HCT116 (cell line): ENCODE data around the gene PSMD11. TPM values are rescaled to one million over a fixed set of nuclear protein-coding genes. Genes with fewer than 3 reads are reported as not detected.

Experiments used
- ATAC-seq: fragments of 200-7000 bp; cut with Tn5 transposase; 2 replicates; pipeline ENCODE4 v1.9.1; 2020; ENCODE audit warnings: mild to moderate bottlenecking, moderate library complexity
- BruUV-seq: library from RNA; stranded (reverse); fragments of 400-500 nt; replicated peaks from 2 replicates; lab custom pipeline; 2021; lab: Mats Ljungman, UMichigan
- CTCF ChIA-PET: fragments of 300-600 bp; sonication (Branson Sonifier 250); formaldehyde crosslinking; loops from one replicate; lab custom pipeline; 2021; ENCODE audit warnings: antibody characterized with exemption; lab: Charles Lee
- POLR2A ChIA-PET: fragments of 300-600, 350-600 bp; sonication (Branson Sonifier 250); formaldehyde crosslinking; loops from one replicate; lab custom pipeline; 2021; ENCODE audit warnings: antibody characterized with exemption; lab: Charles Lee
- RAD21 ChIA-PET, 2 experiments: fragments of 300-600 bp; sonication (Branson Sonifier 250); formaldehyde crosslinking; loops; one replicate each; lab custom pipeline; 2023; ENCODE audit warnings: low total read pairs in 2 of 2; ENCODE audit not compliant: uncharacterized antibody in 2 of 2, unreplicated experiment in 2 of 2, low non-redundant PET in 1 of 2; lab: Charles Lee
- DNase-seq: peaks from one replicate; pipeline ENCODE4 v3.0.0-alpha.2; 2010; ENCODE audit warnings: low read depth, low spot score
- H2AFZ ChIP-seq: fragments of 200-600 bp; shearing (Covaris generic), sonication (generic); 2 replicates; pipeline ENCODE4 v1.6.1; 2017; ENCODE audit warnings: low read depth, mixed run types, mixed read lengths, antibody characterized with exemption, low read length; ENCODE audit not compliant: poor library complexity, severe bottlenecking
- H3K27ac ChIP-seq: 2 replicates; pipeline ENCODE4 v1.5.1; 2012; ENCODE audit warnings: low read depth, low read length
- H3K27me3 ChIP-seq: fragments of 200-600 bp; sonication (generic); 2 replicates; pipeline ENCODE4 v1.6.1; 2016; ENCODE audit warnings: mixed run types, low read length, mixed read lengths; ENCODE audit not compliant: insufficient read depth
- H3K36me3 ChIP-seq, 2 experiments: fragments of 200-500 bp in 1 of 2; fragments of 200-600 bp in 1 of 2; sonication (Bioruptor generic) in 1 of 2; sonication (generic) in 1 of 2; 2 replicates each; pipeline versions ENCODE4 v1.5.1 to v1.6.1; 2014 to 2016; ENCODE audit warnings: low read length in 2 of 2, inconsistent platforms in 1 of 2, mixed read lengths in 1 of 2, mixed run types in 1 of 2; ENCODE audit not compliant: insufficient read depth in 2 of 2, control insufficient read depth in 1 of 2
- H3K4me1 ChIP-seq, 2 experiments: fragments of 200-600 bp in 1 of 2; sonication (generic) in 1 of 2; 2 replicates each; pipeline versions ENCODE4 v1.5.1 to v1.6.1; 2012 to 2017; ENCODE audit warnings: low read length in 2 of 2, inconsistent platforms in 1 of 2, mild to moderate bottlenecking in 1 of 2, mixed read lengths in 1 of 2, mixed run types in 1 of 2, moderate library complexity in 1 of 2; ENCODE audit not compliant: insufficient read depth in 2 of 2, control insufficient read depth in 1 of 2
- H3K4me2 ChIP-seq: fragments of 200-600 bp; sonication (generic); 2 replicates; pipeline ENCODE4 v1.6.1; 2017; ENCODE audit warnings: mixed run types, low read length, mixed read lengths
- H3K4me3 ChIP-seq, 2 experiments: fragments of 200-600 bp in 1 of 2; sonication (generic) in 1 of 2; replicated peaks in 1 of 2; 2 replicates each; pipeline ENCODE4 v1.5.1; 2011 to 2016; ENCODE audit warnings: low read length in 2 of 2, control low read depth in 1 of 2, low read depth in 1 of 2, mild to moderate bottlenecking in 1 of 2, mixed read lengths in 1 of 2, mixed run types in 1 of 2
- H3K79me2 ChIP-seq: fragments of 200-600 bp; sonication (generic); 2 replicates; pipeline ENCODE4 v1.6.1; 2017; ENCODE audit warnings: mild to moderate bottlenecking, mixed run types, low read length, moderate library complexity, mixed read lengths; ENCODE audit not compliant: insufficient read depth
- H3K9ac ChIP-seq: fragments of 200-600 bp; sonication (generic); 2 replicates; pipeline ENCODE4 v1.6.1; 2016; ENCODE audit warnings: low read length, mixed read lengths
- H3K9me2 ChIP-seq: fragments of 200-600 bp; sonication (generic), shearing (Covaris generic); 2 replicates; pipeline ENCODE4 v1.6.1; 2017; ENCODE audit warnings: mixed run types, mild to moderate bottlenecking, moderate library complexity; ENCODE audit not compliant: insufficient read depth
- H3K9me3 ChIP-seq, 2 experiments: fragments of 200-500 bp in 1 of 2; fragments of 200-600 bp in 1 of 2; sonication (Bioruptor generic) in 1 of 2; sonication (generic) in 1 of 2; 2 replicates each; pipeline ENCODE4 v1.6.1; 2014 to 2017; ENCODE audit warnings: low read length in 2 of 2, mixed read lengths in 2 of 2, inconsistent platforms in 1 of 2, low read depth in 1 of 2, mild to moderate bottlenecking in 1 of 2, mixed run types in 1 of 2, moderate library complexity in 1 of 2; ENCODE audit not compliant: control insufficient read depth in 1 of 2, insufficient read depth in 1 of 2
- H4K20me1 ChIP-seq: fragments of 200-600 bp; sonication (generic), shearing (Covaris generic); 2 replicates; pipeline ENCODE4 v1.6.1; 2017; ENCODE audit warnings: mixed run types, mild to moderate bottlenecking, moderate library complexity; ENCODE audit not compliant: insufficient read depth
- ATF3 ChIP-seq: IDR thresholded peaks from 2 replicates; pipeline ENCODE4 v1.6.1; 2012
- CTCF ChIP-seq, 3 experiments: fragments of 200-600 bp in 1 of 3; sonication (generic) in 1 of 3; IDR thresholded peaks in 2 of 3; conservative IDR thresholded peaks in 1 of 3; 2 replicates each; pipeline ENCODE4 v1.5.1; 2012 to 2017; ENCODE audit warnings: low read depth in 2 of 3, low read length in 2 of 3, antibody characterized with exemption in 1 of 3, borderline replicate concordance in 1 of 3, control low read depth in 1 of 3, mild to moderate bottlenecking in 1 of 3, mixed read lengths in 1 of 3, mixed run types in 1 of 3, moderate library complexity in 1 of 3; ENCODE audit not compliant: insufficient read depth in 1 of 3
- EGR1 ChIP-seq: IDR thresholded peaks from 2 replicates; pipeline ENCODE4 v1.6.1; 2012; ENCODE audit warnings: low read depth
- FOSL1 ChIP-seq: IDR thresholded peaks from 2 replicates; pipeline ENCODE4 v1.6.1; 2012; ENCODE audit warnings: low read depth
- MAX ChIP-seq: IDR thresholded peaks from 2 replicates; pipeline ENCODE4 v1.6.1; 2012
- REST ChIP-seq: IDR thresholded peaks from 2 replicates; pipeline ENCODE4 v1.6.1; 2012; ENCODE audit warnings: low read depth
- SP1 ChIP-seq: IDR thresholded peaks from 2 replicates; pipeline ENCODE4 v1.6.1; 2012; ENCODE audit warnings: low read depth
- TCF7L2 ChIP-seq: IDR thresholded peaks from 2 replicates; pipeline ENCODE4 v1.7.0; 2011; ENCODE audit warnings: borderline replicate concordance, inconsistent platforms; ENCODE audit not compliant: insufficient read depth, insufficient read length; ENCODE audit errors: extremely low read depth
- ZBTB33 ChIP-seq: IDR thresholded peaks from 2 replicates; pipeline ENCODE4 v1.6.1; 2011; ENCODE audit warnings: mild to moderate bottlenecking, low read length, moderate library complexity; ENCODE audit not compliant: insufficient replicate concordance; ENCODE audit errors: extremely low read depth
- ZFX ChIP-seq: fragments of 450-650 bp; IDR thresholded peaks from 2 replicates; pipeline ENCODE4 v1.6.1; 2017
- intact Hi-C: fragments of 100-400 bp; cut with micrococcal nuclease; formaldehyde crosslinking; loops from 2 replicates; pipeline ENCODE4 v1.10.0; 2022
- total RNA-seq: library from RNA; stranded (reverse); gene quantifications from one replicate; pipeline ENCODE4 v1.2.1, GENCODE V29; 2021; ENCODE audit not compliant: unreplicated experiment

Gene PSMD11
- total RNA-seq, 1 experiment from 2014 or later: 143 TPM

- CTCF ChIA-PET: interaction anchor here (1.9 kb wide), 1 partner anchor 24 kb away, joined by 8 read pairs; no protein-coding TSS in a partner anchor
- peak overlapping the region; percentile 28 to 45 for H3K4me3 ChIP-seq
- no peak overlapping the region for H2AFZ ChIP-seq
Measured at GRCh38 chr17:32486111-32486700, 41.9 kb downstream of the PSMD11 start.

More at GRCh38 chr17:32486111-32486700, 41.9 kb downstream of the PSMD11 start:
- RAD21 ChIA-PET: no interaction called here
- H4K20me1 ChIP-seq: no peaks in the 10 kb centered on the region
- intact Hi-C loops: no loop called here
- H3K4me2 ChIP-seq: peak overlapping the region; percentile 80
- POLR2A ChIA-PET: interaction anchor here (0.6 kb wide), 1 partner anchor 1576 kb away, joined by 3 read pairs; no protein-coding TSS in a partner anchor
- no peaks in the 10 kb centered on the region for H3K79me2 ChIP-seq
- ATAC-seq: peak; percentile 89
- TF ChIP-seq ATF3: no peak
- no peak for TF ChIP-seq EGR1
- no peak for TF ChIP-seq FOSL1
- TF ChIP-seq ZBTB33: no peak
- peak; percentile 99 for TF ChIP-seq TCF7L2
- TF ChIP-seq SP1: no peak
- TF ChIP-seq CTCF (IDR thresholded peaks at IDR 0.05 in 2 of 3, conservative IDR thresholded peaks at IDR 0.05 in 1 of 3; ENCODE audit: borderline replicate concordance in 1 of 3, insufficient read depth in 1 of 3, low read depth in 2 of 3, low read length in 2 of 3): no peak
- no peak for TF ChIP-seq REST
- TF ChIP-seq MAX: peak; percentile 75
- TF ChIP-seq ZFX: peak; percentile 58; the same call in 1 of the 2 replicates
- TF ChIP-seq, all 23 proteins: peak for 3
- Histone ChIP-seq H3K27me3 (no peaks in the 10 kb centered on the region), H3K27ac (peak overlapping the region; percentile 87), H3K36me3 (peaks cover 13 to 18% of the 10 kb centered on the region in 2 experiments; a peak in 3 of 4 replicates), H3K9me2 (no peaks in the 10 kb centered on the region), H3K4me1 (peaks cover 6 to 18% of the 10 kb centered on the region in 2 experiments), H3K9me3 (no peaks in the 10 kb centered on the region), H3K9ac (peak overlapping the region; percentile 46)
- no TSS peak for BruUV-seq
- DNase-seq: peak; percentile 43
